MCF 10A (cell line): ENCODE results near the gene TUBB2B. TPM values are rescaled to one million over a fixed set of nuclear protein-coding genes. Genes with fewer than 3 reads are reported as not detected.
A peak's percentile ranks its signal among the peaks of the same experiment; 100 is the strongest.

Experiments
- BruUV-seq: library from RNA; stranded (reverse); fragments of 400-500 nt; replicated peaks from 2 replicates; lab custom pipeline; 2021; lab: Mats Ljungman, UMichigan
- CTCF ChIA-PET: fragments of 300-600 bp; sonication (Branson Sonifier 250); formaldehyde crosslinking; extraction: SDS; loops from one replicate; lab custom pipeline; 2021; ENCODE audit warnings: antibody characterized with exemption, inconsistent platforms; lab: Yijun Ruan, JAX
- POLR2A ChIA-PET: fragments of 300-600, 350-650 bp; sonication (Branson Sonifier 250); formaldehyde crosslinking; extraction: SDS; loops from one replicate; lab custom pipeline; 2020; ENCODE audit warnings: antibody characterized with exemption, inconsistent platforms; lab: Yijun Ruan, JAX
- DNase-seq: peaks from one replicate; pipeline ENCODE4 v3.0.0-alpha.2; 2018; ENCODE audit not compliant: unreplicated experiment
- H3K27ac Mint-ChIP-seq: one replicate; pipeline ENCODE4 v1.8.0; 2022; ENCODE audit warnings: mild to moderate bottlenecking, low read depth, mixed read lengths; ENCODE audit not compliant: unreplicated experiment
- H3K27me3 Mint-ChIP-seq: one replicate; pipeline ENCODE4 v1.8.0; 2022; ENCODE audit warnings: mixed read lengths; ENCODE audit not compliant: insufficient read depth, unreplicated experiment
- H3K36me3 Mint-ChIP-seq: one replicate; pipeline ENCODE4 v1.8.0; 2022; ENCODE audit warnings: mild to moderate bottlenecking, moderate library complexity, mixed read lengths; ENCODE audit not compliant: insufficient read depth, unreplicated experiment
- H3K4me1 Mint-ChIP-seq: one replicate; pipeline ENCODE4 v1.8.0; 2022; ENCODE audit warnings: mixed read lengths; ENCODE audit not compliant: insufficient read depth, unreplicated experiment
- H3K4me3 Mint-ChIP-seq: one replicate; pipeline ENCODE4 v1.8.0; 2022; ENCODE audit warnings: mild to moderate bottlenecking, moderate library complexity, mixed read lengths; ENCODE audit not compliant: unreplicated experiment
- H3K9me3 Mint-ChIP-seq: one replicate; pipeline ENCODE4 v1.8.0; 2022; ENCODE audit warnings: mixed read lengths; ENCODE audit not compliant: unreplicated experiment
- CTCF ChIP-seq: fragments of 200-600 bp; IDR thresholded peaks from one replicate; pipeline ENCODE4 v1.8.0; 2022; ENCODE audit warnings: antibody characterized with exemption, mild to moderate bottlenecking; ENCODE audit not compliant: unreplicated experiment
- intact Hi-C: fragments of 100-400 bp; cut with micrococcal nuclease; formaldehyde crosslinking; loops from 2 replicates; pipeline ENCODE4 v1.14.1; 2022
- total RNA-seq: library from RNA; stranded (reverse); gene quantifications from 2 replicates; pipeline ENCODE4 v1.2.3, GENCODE V29; 2022

TUBB2B gene
- total RNA-seq, 1 experiment from 2014 or later, result 0.47 TPM

GRCh38 chr6:3206339-3207015, 21.0 kb downstream of the TUBB2B start:
- BruUV-seq, result no TSS peak
- no peak overlapping the region for H3K27ac Mint-ChIP-seq
- intact Hi-C loops, result loop anchor here (5.0 kb wide), 1 partner anchor 204 kb away; no protein-coding TSS in a partner anchor

GRCh38 chr6:3205913-3206312, 21.5 kb downstream of the TUBB2B start:
- Mint-ChIP-seq H3K4me3 (no peak overlapping the region), H3K27me3 (no peaks in the 10 kb centered on the region), H3K36me3 (no peaks in the 10 kb centered on the region), H3K9me3 (no peaks in the 10 kb centered on the region), H3K27ac (no peak overlapping the region), H3K4me1 (peaks cover 26% of the 10 kb centered on the region)
- ChIA-PET CTCF (interaction anchor here (0.6 to 1.3 kb wide), 3 partner anchors 9 to 130 kb away, joined by 3 read pairs; no protein-coding TSS in a partner anchor), POLR2A (interaction anchor here (0.6 kb wide), 1 partner anchor 101 kb away, joined by 3 read pairs; no protein-coding TSS in a partner anchor)
- DNase-seq, result peak; percentile 93
- TF ChIP-seq CTCF, result no peak
- intact Hi-C loops, result loop anchor here (5.0 kb wide), 1 partner anchor 204 kb away; no protein-coding TSS in a partner anchor
- BruUV-seq, result no TSS peak

More at GRCh38 chr6:3206339-3207015, 21.0 kb downstream of the TUBB2B start:
- no peak for TF ChIP-seq CTCF
- DNase-seq, result no peak
- POLR2A ChIA-PET, result interaction anchor here (0.7 kb wide), 1 partner anchor 1097 kb away, joined by 3 read pairs; no protein-coding TSS in a partner anchor
- H3K4me1 Mint-ChIP-seq, result peaks cover 26% of the 10 kb centered on the region
- H3K9me3 Mint-ChIP-seq, result no peaks in the 10 kb centered on the region
- no peaks in the 10 kb centered on the region for H3K27me3 Mint-ChIP-seq
- H3K36me3 Mint-ChIP-seq, result no peaks in the 10 kb centered on the region
- H3K4me3 Mint-ChIP-seq, result no peak overlapping the region
- CTCF ChIA-PET, result interaction anchor here (0.6 to 1.3 kb wide), 3 partner anchors 10 to 131 kb away, joined by 3 read pairs; no protein-coding TSS in a partner anchor

- peaks cover 26% of the 10 kb centered on the region for H3K4me1 Mint-ChIP-seq
- H3K36me3 Mint-ChIP-seq, result no peaks in the 10 kb centered on the region
- no peak overlapping the region for H3K27ac Mint-ChIP-seq
- BruUV-seq, result no TSS peak
- peaks cover 7% of the 10 kb centered on the region for H3K9me3 Mint-ChIP-seq
- no peak for DNase-seq
- no peak overlapping the region for H3K4me3 Mint-ChIP-seq
- TF ChIP-seq CTCF, result no peak
- no peaks in the 10 kb centered on the region for H3K27me3 Mint-ChIP-seq
- ChIA-PET POLR2A (interaction anchor here (0.7 to 1.3 kb wide), 2 partner anchors 11 to 39 kb away, joined by 3 to 4 read pairs; no protein-coding TSS in a partner anchor), CTCF (interaction anchor here (0.6 to 1.3 kb wide), 3 partner anchors 14 to 809 kb away, joined by 3 to 5 read pairs (median 3); no protein-coding TSS in a partner anchor)
- intact Hi-C loops, result loop anchor here (5.0 kb wide), 1 partner anchor 203 kb away; no protein-coding TSS in a partner anchor
These were observed 22.5 kb downstream of the TUBB2B start for GRCh38 chr6:3204921-3205320.

GRCh38 chr6:3202999-3203696, 24.3 kb downstream of the TUBB2B start:
- ChIA-PET POLR2A (no interaction called here), CTCF (interaction anchor here (0.8 to 1.0 kb wide), 2 partner anchors 55 to 83 kb away, joined by 3 to 4 read pairs; no protein-coding TSS in a partner anchor)
- Mint-ChIP-seq H3K4me1 (peaks cover 12% of the 10 kb centered on the region), H3K27me3 (no peaks in the 10 kb centered on the region), H3K27ac (no peak overlapping the region), H3K9me3 (peaks cover 7% of the 10 kb centered on the region), H3K4me3 (no peak overlapping the region), H3K36me3 (no peaks in the 10 kb centered on the region)
- no TSS peak for BruUV-seq
- DNase-seq, result no peak
- TF ChIP-seq CTCF, result no peak
- intact Hi-C loops, result no loop called here
